ENCODE results near the gene HCRT. TPM values are rescaled to one million over a fixed set of nuclear protein-coding genes. Genes with fewer than 3 reads are reported as not detected.

The HCRT gene
- total RNA-seq, 1 donor from 2014 or later = not detected

- ATAC-seq (ENCODE audit: poor library complexity) = peak; percentile 92
- intact Hi-C loops (cut with DNase I) = loop anchor here (5.0 to 10.0 kb wide), 2 partner anchors 67 to 341 kb away; no protein-coding TSS in a partner anchor
- peak; percentile 88 for DNase-seq
Observed at GRCh38 chr17:42183741-42184711, 1.2 kb downstream of the HCRT start.

- intact Hi-C loops (cut with DNase I) = loop anchor here (5.0 to 10.0 kb wide), 2 partner anchors 66 to 342 kb away; no protein-coding TSS in a partner anchor
- ATAC-seq (ENCODE audit: poor library complexity) = no peak
- DNase-seq = no peak
Observed at GRCh38 chr17:42182927-42183734, 2.1 kb downstream of the HCRT start.

GRCh38 chr17:42181851-42182207 lies 3.4 kb downstream of the HCRT start:
- ATAC-seq (ENCODE audit: poor library complexity) (no peak), DNase-seq (no peak)
- intact Hi-C loops (cut with DNase I) = loop anchor here (5.0 to 10.0 kb wide), 2 partner anchors 65 to 343 kb away; no protein-coding TSS in a partner anchor

- peak; percentile 42 for ATAC-seq (ENCODE audit: poor library complexity)
- intact Hi-C loops (cut with DNase I) = loop anchor here (5.0 to 10.0 kb wide), 2 partner anchors 64 to 344 kb away; no protein-coding TSS in a partner anchor
Observed at GRCh38 chr17:42180922-42181850, 4.1 kb downstream of the HCRT start, which contains the start of gene KCNH4. KCNH4 (minus strand) TSS chr17:42181142; CDS start chr17:42180945, 197 bp downstream.

GRCh38 chr17:42180411-42180921 lies 4.8 kb downstream of the HCRT start:
- no peak for DNase-seq
- ATAC-seq (ENCODE audit: poor library complexity) = no peak
- intact Hi-C loops (cut with DNase I) = loop anchor here (5.0 to 10.0 kb wide), 2 partner anchors 63 to 344 kb away; no protein-coding TSS in a partner anchor

More at GRCh38 chr17:42180922-42181850, 4.1 kb downstream of the HCRT start, which contains the start of gene KCNH4:
- peak; percentile 90 for DNase-seq

GRCh38 chr17:42179911-42180410 lies 5.3 kb downstream of the HCRT start:
- ATAC-seq (ENCODE audit: poor library complexity) = no peak
- DNase-seq = no peak
- intact Hi-C loops (cut with DNase I) = loop anchor here (5.0 to 10.0 kb wide), 2 partner anchors 63 to 345 kb away; no protein-coding TSS in a partner anchor

- no peak for DNase-seq
- intact Hi-C loops (cut with DNase I) = no loop called here
- no peak for ATAC-seq (ENCODE audit: poor library complexity)
Observed at GRCh38 chr17:42179335-42179734, 5.9 kb downstream of the HCRT start.

- DNase-seq (no peak), ATAC-seq (ENCODE audit: poor library complexity) (no peak)
- intact Hi-C loops (cut with DNase I) = no loop called here
Observed at GRCh38 chr17:42178817-42179216, 6.4 kb downstream of the HCRT start.

GRCh38 chr17:42177684-42178083 lies 7.6 kb downstream of the HCRT start:
- no peak for DNase-seq
- intact Hi-C loops (cut with DNase I) = no loop called here
- no peak for ATAC-seq (ENCODE audit: poor library complexity)

- intact Hi-C loops (cut with DNase I) = no loop called here
- ATAC-seq (ENCODE audit: poor library complexity) (no peak), DNase-seq (no peak)
Observed at GRCh38 chr17:42174126-42174783, 11.0 kb downstream of the HCRT start.

- DNase-seq (no peak), ATAC-seq (ENCODE audit: poor library complexity) (no peak)
- intact Hi-C loops (cut with DNase I) = no loop called here
Observed at GRCh38 chr17:42171831-42172230, 13.4 kb downstream of the HCRT start.

- no peak for DNase-seq
- ATAC-seq (ENCODE audit: poor library complexity) = no peak
- intact Hi-C loops (cut with DNase I) = no loop called here
Observed at GRCh38 chr17:42169351-42169750, 15.9 kb downstream of the HCRT start.

GRCh38 chr17:42167807-42168206 lies 17.4 kb downstream of the HCRT start:
- ATAC-seq (ENCODE audit: poor library complexity) (no peak), DNase-seq (no peak)
- intact Hi-C loops (cut with DNase I) = no loop called here

- no peak for ATAC-seq (ENCODE audit: poor library complexity)
- DNase-seq = no peak
- intact Hi-C loops (cut with DNase I) = no loop called here
Observed at GRCh38 chr17:42166196-42166763, 19.0 kb downstream of the HCRT start.

GRCh38 chr17:42165751-42166150 lies 19.5 kb downstream of the HCRT start:
- intact Hi-C loops (cut with DNase I) = no loop called here

GRCh38 chr17:42163696-42164407 lies 21.4 kb downstream of the HCRT start:
- ATAC-seq (ENCODE audit: poor library complexity) (no peak), DNase-seq (no peak)
- intact Hi-C loops (cut with DNase I) = no loop called here

More at GRCh38 chr17:42165751-42166150, 19.5 kb downstream of the HCRT start:
- DNase-seq (no peak), ATAC-seq (ENCODE audit: poor library complexity) (no peak)

Measured in Right ventricle myocardium superior (tissue), 1 donor.